ENCODE data around the gene PNPLA7. TPM values are rescaled to one million over a fixed set of nuclear protein-coding genes. Genes with fewer than 3 reads are reported as not detected.

Gene PNPLA7
- total and polyA plus RNA-seq, 4 donors, result 0.79 to 8.9 (median 7.7) TPM

GRCh38 chr9:137488327-137488653, 61.9 kb downstream of the PNPLA7 start:
- DNase-seq (peak; percentile 85 to 88 (median 87)), ATAC-seq (ENCODE audit: insufficient read depth, low FRiP score) (no peak)
- Histone ChIP-seq H3K36me3 (ENCODE audit: control insufficient read depth in 4 of 4, insufficient read depth in 4 of 4, low read length in 4 of 4) (peaks cover 0 to 1% (median 0%) of the 10 kb centered on the region in 4 donors), H3K4me3 (no peak overlapping the region), H3K4me1 (ENCODE audit: control insufficient read depth in 5 of 5, insufficient read depth in 5 of 5, low read length in 5 of 5) (peaks cover 0 to 13% (median 8%) of the 10 kb centered on the region in 5 donors), H3K9me3 (ENCODE audit: control insufficient read depth in 4 of 4, insufficient read depth in 3 of 4, low read length in 3 of 4) (no peaks in the 10 kb centered on the region), H3K27me3 (ENCODE audit: control insufficient read depth in 3 of 3, insufficient read depth in 3 of 3, low read length in 2 of 3) (no peaks in the 10 kb centered on the region), H3K27ac (ENCODE audit: low read depth in 1 of 2, low read length in 1 of 2) (no peak overlapping the region), H3K9ac (ENCODE audit: insufficient read depth in 1 of 2, low read length in 2 of 2) (peak overlapping the region in 1 of 2 donors; percentile 49)
- WGBS, 2 donors, result 76 to 82% methylated on average over 6 of the region's 6 CpGs
- no peak for TF ChIP-seq CTCF (IDR thresholded peaks at IDR 0.05; ENCODE audit: control extremely low read depth, extremely low read depth)

- DNase-seq, result peak in 1 of 3 donors; percentile 63
- Histone ChIP-seq H3K4me3 (no peak overlapping the region), H3K36me3 (ENCODE audit: control insufficient read depth in 4 of 4, insufficient read depth in 4 of 4, low read length in 4 of 4) (peaks cover 0 to 1% (median 0%) of the 10 kb centered on the region in 4 donors), H3K9me3 (ENCODE audit: control insufficient read depth in 4 of 4, insufficient read depth in 3 of 4, low read length in 3 of 4) (no peaks in the 10 kb centered on the region), H3K27ac (ENCODE audit: low read depth in 1 of 2, low read length in 1 of 2) (no peak overlapping the region), H3K9ac (ENCODE audit: insufficient read depth in 1 of 2, low read length in 2 of 2) (peak overlapping the region in 1 of 2 donors; percentile 49), H3K4me1 (ENCODE audit: control insufficient read depth in 5 of 5, insufficient read depth in 5 of 5, low read length in 5 of 5) (peaks cover 0 to 13% (median 8%) of the 10 kb centered on the region in 5 donors), H3K27me3 (ENCODE audit: control insufficient read depth in 3 of 3, insufficient read depth in 3 of 3, low read length in 2 of 3) (no peaks in the 10 kb centered on the region)
- 84 to 91% methylated on average over 41 of the region's 41 CpGs for WGBS, 2 donors
- ATAC-seq (ENCODE audit: insufficient read depth, low FRiP score), result no peak
- TF ChIP-seq CTCF (IDR thresholded peaks at IDR 0.05; ENCODE audit: control extremely low read depth, extremely low read depth), result no peak
These were observed 62.5 kb downstream of the PNPLA7 start for GRCh38 chr9:137487454-137488326.

- Histone ChIP-seq H3K9me3 (ENCODE audit: control insufficient read depth in 4 of 4, insufficient read depth in 3 of 4, low read length in 3 of 4) (no peaks in the 10 kb centered on the region), H3K4me3 (no peak overlapping the region), H3K36me3 (ENCODE audit: control insufficient read depth in 4 of 4, insufficient read depth in 4 of 4, low read length in 4 of 4) (peaks cover 0 to under 1% (median 0%) of the 10 kb centered on the region in 4 donors), H3K9ac (ENCODE audit: insufficient read depth in 1 of 2, low read length in 2 of 2) (no peak overlapping the region), H3K27ac (ENCODE audit: low read depth in 1 of 2, low read length in 1 of 2) (no peak overlapping the region), H3K4me1 (ENCODE audit: control insufficient read depth in 5 of 5, insufficient read depth in 5 of 5, low read length in 5 of 5) (peaks cover 0 to 13% (median 8%) of the 10 kb centered on the region in 5 donors), H3K27me3 (ENCODE audit: control insufficient read depth in 3 of 3, insufficient read depth in 3 of 3, low read length in 2 of 3) (no peaks in the 10 kb centered on the region)
- WGBS, 2 donors, result 87 to 88% methylated on average over 35 of the region's 35 CpGs
- ATAC-seq (ENCODE audit: insufficient read depth, low FRiP score) (no peak), DNase-seq (no peak)
- TF ChIP-seq CTCF (IDR thresholded peaks at IDR 0.05; ENCODE audit: control extremely low read depth, extremely low read depth), result no peak
These were observed 63.4 kb downstream of the PNPLA7 start for GRCh38 chr9:137486545-137487453.

Data from lung (tissue), 12 donors.